IgD-negative memory B cell (primary cell): Measurements from ENCODE around the gene LHFPL3. TPM values are rescaled to one million over a fixed set of nuclear protein-coding genes. Genes with fewer than 3 reads are reported as not detected.
A peak's percentile ranks its signal among the peaks of the same experiment; 100 is the strongest.
"Not testable (repeated sequence)": the region's sequence is repeated elsewhere in the genome, so short reads cannot be mapped to it uniquely, and the experiment has no call there.

Source experiments
- H3K27ac Mint-ChIP-seq, 3 donors: one replicate each; pipeline ENCODE4 v1.8.0; 2020 to 2022; ENCODE audit warnings: mild to moderate bottlenecking in 3 of 3, mixed read lengths in 3 of 3, moderate library complexity in 1 of 3
- H3K27me3 Mint-ChIP-seq: one replicate; pipeline ENCODE4 v1.8.0; 2021; ENCODE audit warnings: mixed read lengths
- H3K36me3 Mint-ChIP-seq: one replicate; pipeline ENCODE4 v1.8.0; 2020; ENCODE audit warnings: mild to moderate bottlenecking, mixed read lengths
- H3K4me1 Mint-ChIP-seq, 3 donors: one replicate each; pipeline ENCODE4 v1.8.0; 2020 to 2022; ENCODE audit warnings: mixed read lengths in 3 of 3, mild to moderate bottlenecking in 1 of 3
- H3K4me3 Mint-ChIP-seq, 4 donors: one replicate each; pipeline ENCODE4 v1.8.0; 2020 to 2022; ENCODE audit warnings: mild to moderate bottlenecking in 4 of 4, mixed read lengths in 4 of 4, moderate library complexity in 3 of 4
- H3K9me3 Mint-ChIP-seq, 3 donors: one replicate each; pipeline ENCODE4 v1.8.0; 2020 to 2021; ENCODE audit warnings: mixed read lengths in 3 of 3, mild to moderate bottlenecking in 1 of 3
- polyA plus RNA-seq: library from polyadenylated mRNA; unstranded; fragments of 300-500 nt; fragmentation: Illumina TruSeq; gene quantifications from one replicate; pipeline ENCODE4 v1.2.3, GENCODE V29; 2021

Gene LHFPL3
- polyA plus RNA-seq, 1 donor from 2014 or later = not detected

- Mint-ChIP-seq H3K4me3 (no peak overlapping the region), H3K36me3 (no peaks in the 10 kb centered on the region), H3K9me3 (peaks cover 2 to 12% (median 4%) of the 10 kb centered on the region in 3 donors), H3K4me1 (no peaks in the 10 kb centered on the region), H3K27ac (no peak overlapping the region), H3K27me3 (no peaks in the 10 kb centered on the region)
These were observed 222.8 kb downstream of the LHFPL3 start for GRCh38 chr7:104551226-104551625.

- H3K4me3 Mint-ChIP-seq = no peak overlapping the region
- H3K36me3 Mint-ChIP-seq = no peaks in the 10 kb centered on the region
- H3K27me3 Mint-ChIP-seq = no peaks in the 10 kb centered on the region
- H3K27ac Mint-ChIP-seq = no peak overlapping the region
- H3K9me3 Mint-ChIP-seq = peaks cover 2 to 15% (median 6%) of the 10 kb centered on the region in 3 donors
- no peaks in the 10 kb centered on the region for H3K4me1 Mint-ChIP-seq
These were observed 223.7 kb downstream of the LHFPL3 start for GRCh38 chr7:104552102-104552501.

- Mint-ChIP-seq H3K36me3 (no peaks in the 10 kb centered on the region), H3K27me3 (no peaks in the 10 kb centered on the region), H3K27ac (no peak overlapping the region), H3K4me1 (no peaks in the 10 kb centered on the region), H3K9me3 (peaks cover 2 to 17% (median 7%) of the 10 kb centered on the region in 3 donors), H3K4me3 (no peak overlapping the region)
These were observed 224.7 kb downstream of the LHFPL3 start for GRCh38 chr7:104553074-104553473.

GRCh38 chr7:104563350-104563901 is 235.0 kb downstream of the LHFPL3 start:
- not testable (repeated sequence) for H3K27ac Mint-ChIP-seq, H3K4me1 Mint-ChIP-seq, H3K9me3 Mint-ChIP-seq, H3K27me3 Mint-ChIP-seq, H3K36me3 Mint-ChIP-seq
- H3K4me3 Mint-ChIP-seq = peak overlapping the region in 1 of 4 donors; percentile 28

GRCh38 chr7:104569751-104570150 is 241.3 kb downstream of the LHFPL3 start:
- H3K4me3 Mint-ChIP-seq = no peak overlapping the region
- no peak overlapping the region for H3K27ac Mint-ChIP-seq
- H3K9me3 Mint-ChIP-seq = no peaks in the 10 kb centered on the region
- H3K4me1 Mint-ChIP-seq = no peaks in the 10 kb centered on the region
- no peaks in the 10 kb centered on the region for H3K36me3 Mint-ChIP-seq
- peaks cover 2% of the 10 kb centered on the region for H3K27me3 Mint-ChIP-seq

GRCh38 chr7:104572554-104572953 is 244.2 kb downstream of the LHFPL3 start:
- Mint-ChIP-seq H3K9me3 (peaks cover 0 to 1% (median 0%) of the 10 kb centered on the region in 3 donors), H3K27ac (no peak overlapping the region), H3K4me3 (no peak overlapping the region), H3K27me3 (peaks cover 2% of the 10 kb centered on the region), H3K36me3 (no peaks in the 10 kb centered on the region), H3K4me1 (no peaks in the 10 kb centered on the region)

- no peaks in the 10 kb centered on the region for H3K27me3 Mint-ChIP-seq
- H3K36me3 Mint-ChIP-seq = no peaks in the 10 kb centered on the region
- no peak overlapping the region for H3K27ac Mint-ChIP-seq
- no peaks in the 10 kb centered on the region for H3K4me1 Mint-ChIP-seq
- no peak overlapping the region for H3K4me3 Mint-ChIP-seq
- peaks cover 0 to 6% (median 1%) of the 10 kb centered on the region in 3 donors for H3K9me3 Mint-ChIP-seq
These were observed 256.2 kb downstream of the LHFPL3 start for GRCh38 chr7:104584620-104585019.

- H3K27ac Mint-ChIP-seq, H3K9me3 Mint-ChIP-seq, H3K4me1 Mint-ChIP-seq, H3K4me3 Mint-ChIP-seq, H3K36me3 Mint-ChIP-seq, H3K27me3 Mint-ChIP-seq: not testable (repeated sequence)
These were observed 267.2 kb downstream of the LHFPL3 start for GRCh38 chr7:104595591-104595990.

- Mint-ChIP-seq H3K4me1 (no peaks in the 10 kb centered on the region), H3K9me3 (no peaks in the 10 kb centered on the region), H3K27ac (no peak overlapping the region), H3K36me3 (no peaks in the 10 kb centered on the region), H3K27me3 (peaks cover 4% of the 10 kb centered on the region), H3K4me3 (no peak overlapping the region)
These were observed 275.6 kb downstream of the LHFPL3 start for GRCh38 chr7:104603957-104604356.

- Mint-ChIP-seq H3K27me3 (peaks cover 4% of the 10 kb centered on the region), H3K4me3 (no peak overlapping the region), H3K4me1 (no peaks in the 10 kb centered on the region), H3K36me3 (no peaks in the 10 kb centered on the region), H3K27ac (no peak overlapping the region), H3K9me3 (no peaks in the 10 kb centered on the region)
These were observed 276.3 kb downstream of the LHFPL3 start for GRCh38 chr7:104604706-104605105.

- peaks cover 1% of the 10 kb centered on the region for H3K36me3 Mint-ChIP-seq
- peaks cover 0 to 2% (median 0%) of the 10 kb centered on the region in 3 donors for H3K9me3 Mint-ChIP-seq
- H3K27me3 Mint-ChIP-seq = peaks cover 4% of the 10 kb centered on the region
- no peak overlapping the region for H3K4me3 Mint-ChIP-seq
- H3K27ac Mint-ChIP-seq = no peak overlapping the region
- no peaks in the 10 kb centered on the region for H3K4me1 Mint-ChIP-seq
These were observed 292.9 kb downstream of the LHFPL3 start for GRCh38 chr7:104621321-104621720.

GRCh38 chr7:104625956-104626355 is 297.6 kb downstream of the LHFPL3 start:
- Mint-ChIP-seq H3K4me3 (no peak overlapping the region), H3K9me3 (no peaks in the 10 kb centered on the region), H3K27me3 (peaks cover 4% of the 10 kb centered on the region), H3K36me3 (peaks cover 3% of the 10 kb centered on the region), H3K27ac (no peak overlapping the region), H3K4me1 (peaks cover 0 to 1% (median 0%) of the 10 kb centered on the region in 3 donors)

GRCh38 chr7:104627516-104627915 is 299.1 kb downstream of the LHFPL3 start:
- no peak overlapping the region for H3K4me3 Mint-ChIP-seq
- H3K36me3 Mint-ChIP-seq = peaks cover 3% of the 10 kb centered on the region
- no peak overlapping the region for H3K27ac Mint-ChIP-seq
- H3K27me3 Mint-ChIP-seq = peaks cover 1% of the 10 kb centered on the region
- H3K9me3 Mint-ChIP-seq = no peaks in the 10 kb centered on the region
- peaks cover 0 to 1% (median 0%) of the 10 kb centered on the region in 3 donors for H3K4me1 Mint-ChIP-seq

- Mint-ChIP-seq H3K27ac (no peak overlapping the region), H3K4me1 (peaks cover 0 to 1% (median 0%) of the 10 kb centered on the region in 3 donors), H3K27me3 (peaks cover 1% of the 10 kb centered on the region), H3K4me3 (no peak overlapping the region), H3K9me3 (no peaks in the 10 kb centered on the region), H3K36me3 (peaks cover 3% of the 10 kb centered on the region)
These were observed 299.6 kb downstream of the LHFPL3 start for GRCh38 chr7:104628017-104628416.

GRCh38 chr7:104629408-104629807 is 301.0 kb downstream of the LHFPL3 start:
- Mint-ChIP-seq H3K4me1 (peaks cover 0 to 3% (median 0%) of the 10 kb centered on the region in 3 donors), H3K27ac (no peak overlapping the region), H3K9me3 (no peaks in the 10 kb centered on the region), H3K36me3 (peaks cover 3% of the 10 kb centered on the region), H3K27me3 (peaks cover 1% of the 10 kb centered on the region), H3K4me3 (no peak overlapping the region)

GRCh38 chr7:104640506-104640905 is 312.1 kb downstream of the LHFPL3 start:
- Mint-ChIP-seq H3K4me1 (no peaks in the 10 kb centered on the region), H3K4me3 (no peak overlapping the region), H3K27me3 (peaks cover 3% of the 10 kb centered on the region), H3K36me3 (no peaks in the 10 kb centered on the region), H3K27ac (no peak overlapping the region), H3K9me3 (peaks cover 0 to 4% (median 0%) of the 10 kb centered on the region in 3 donors)
